CD14-positive monocyte (primary cell): ENCODE results near the gene MYL3. TPM values are rescaled to one million over a fixed set of nuclear protein-coding genes. Genes with fewer than 3 reads are reported as not detected.

ENCODE experiments used
- DNase-seq, 3 donors: peaks; one replicate each; pipeline ENCODE4 v3.0.0-alpha.2; 2011 to 2022
- H2AFZ ChIP-seq: 2 replicates; pipeline ENCODE4 v1.6.0; 2012; ENCODE audit warnings: mild to moderate bottlenecking, low read depth, low read length, inconsistent platforms; ENCODE audit not compliant: insufficient read depth, poor library complexity, severe bottlenecking
- H3K27ac ChIP-seq, 2 donors: 1 replicate in 1 of 2; 2 replicates in 1 of 2; pipeline ENCODE4 v1.5.1; 2012 to 2013; ENCODE audit warnings: low read length in 2 of 2, control low read depth in 1 of 2, inconsistent platforms in 1 of 2, low read depth in 1 of 2, mild to moderate bottlenecking in 1 of 2
- H3K27me3 ChIP-seq, 2 donors: one replicate each; pipeline versions ENCODE4 v1.6.0 to v1.6.1; 2011 to 2013; ENCODE audit warnings: low read length in 2 of 2; ENCODE audit not compliant: control insufficient read depth in 2 of 2, insufficient read depth in 2 of 2
- H3K36me3 ChIP-seq, 2 donors: replicated peaks in 1 of 2; 1 replicate in 1 of 2; 2 replicates in 1 of 2; pipeline versions ENCODE4 v1.5.1 to v1.6.1; 2012 to 2013; ENCODE audit warnings: low read length in 2 of 2, control low read depth in 1 of 2, inconsistent platforms in 1 of 2, mild to moderate bottlenecking in 1 of 2; ENCODE audit not compliant: insufficient read depth in 2 of 2, control insufficient read depth in 1 of 2
- H3K4me1 ChIP-seq, 2 donors: 1 replicate in 1 of 2; 2 replicates in 1 of 2; pipeline versions ENCODE4 v1.5.1 to v1.6.1; 2012 to 2013; ENCODE audit warnings: low read length in 2 of 2, control low read depth in 1 of 2, inconsistent platforms in 1 of 2, mild to moderate bottlenecking in 1 of 2, moderate library complexity in 1 of 2; ENCODE audit not compliant: insufficient read depth in 2 of 2, control insufficient read depth in 1 of 2
- H3K4me2 ChIP-seq: replicated peaks from 2 replicates; pipeline ENCODE3; 2012; ENCODE audit warnings: low read length, moderate library complexity, mild to moderate bottlenecking; ENCODE audit not compliant: poor library complexity, severe bottlenecking; ENCODE audit errors: extremely low read depth
- H3K4me3 ChIP-seq, 3 experiments: fragments of 200-600 bp in 1 of 3; sonication (generic) in 1 of 3; replicated peaks in 1 of 3; 1 replicate in 2 of 3; 2 replicates in 1 of 3; pipeline ENCODE4 v1.5.1; 2011 to 2013; ENCODE audit warnings: low read length in 3 of 3, mild to moderate bottlenecking in 3 of 3, control low read depth in 2 of 3, low read depth in 2 of 3, inconsistent platforms in 1 of 3, moderate library complexity in 1 of 3
- H3K79me2 ChIP-seq: 2 replicates; pipeline ENCODE4 v1.6.0; 2012; ENCODE audit warnings: mild to moderate bottlenecking, control low read depth, inconsistent platforms, low read length, moderate library complexity; ENCODE audit not compliant: insufficient read depth
- H3K9ac ChIP-seq: 2 replicates; pipeline ENCODE4 v1.6.0; 2017; ENCODE audit warnings: low read length, mild to moderate bottlenecking; ENCODE audit not compliant: insufficient read depth, poor library complexity, severe bottlenecking
- H3K9me3 ChIP-seq, 2 donors: replicated peaks in 1 of 2; 1 replicate in 1 of 2; 2 replicates in 1 of 2; pipeline versions ENCODE4 v1.5.1 to v1.6.1; 2012 to 2013; ENCODE audit warnings: low read length in 2 of 2, control low read depth in 1 of 2; ENCODE audit not compliant: control insufficient read depth in 1 of 2, insufficient read depth in 1 of 2
- H4K20me1 ChIP-seq: 2 replicates; pipeline ENCODE4 v1.6.0; 2012; ENCODE audit warnings: mild to moderate bottlenecking, low read length, control low read depth, moderate library complexity; ENCODE audit not compliant: insufficient read depth
- H3K27ac Mint-ChIP-seq, 7 donors: one replicate each; pipeline ENCODE4 v1.8.0; 2020; ENCODE audit warnings: mild to moderate bottlenecking in 7 of 7, mixed read lengths in 7 of 7, moderate library complexity in 6 of 7, inconsistent platforms in 2 of 7
- H3K27me3 Mint-ChIP-seq, 3 donors: one replicate each; pipeline ENCODE4 v1.8.0; 2021 to 2022; ENCODE audit warnings: low read depth in 3 of 3, mild to moderate bottlenecking in 3 of 3, mixed read lengths in 3 of 3, moderate library complexity in 3 of 3, inconsistent platforms in 1 of 3
- H3K36me3 Mint-ChIP-seq, 2 donors: one replicate each; pipeline ENCODE4 v1.8.0; 2020; ENCODE audit warnings: mixed read lengths in 2 of 2, inconsistent platforms in 1 of 2, mild to moderate bottlenecking in 1 of 2
- H3K4me1 Mint-ChIP-seq: one replicate; pipeline ENCODE4 v1.8.0; 2020; ENCODE audit warnings: mild to moderate bottlenecking, mixed read lengths
- H3K4me3 Mint-ChIP-seq, 2 donors: one replicate each; pipeline ENCODE4 v1.8.0; 2020; ENCODE audit warnings: mild to moderate bottlenecking in 2 of 2, mixed read lengths in 2 of 2, moderate library complexity in 1 of 2
- H3K9me3 Mint-ChIP-seq, 7 donors: one replicate each; pipeline ENCODE4 v1.8.0; 2020 to 2022; ENCODE audit warnings: mixed read lengths in 7 of 7, mild to moderate bottlenecking in 6 of 7, moderate library complexity in 6 of 7, inconsistent platforms in 2 of 7
- CTCF ChIP-seq: fragments of 200-600 bp; IDR thresholded peaks from one replicate; pipeline ENCODE4 v1.8.0; 2022; ENCODE audit warnings: antibody characterized with exemption, mild to moderate bottlenecking
- WGBS: methylation state at CpG from one replicate; pipeline ENCODE4 v1.1.5; 2013; ENCODE audit warnings: missing lambda C conversion rate; ENCODE audit not compliant: insufficient coverage; 5-methylcytosine and 5-hydroxymethylcytosine counted together
- intact Hi-C, 2 donors: fragments of 100-400 bp; cut with micrococcal nuclease; formaldehyde crosslinking; loops; one replicate each; pipeline versions ENCODE4 v1.15.0 to v1.15.1; 2023
- polyA plus RNA-seq, 3 donors: library from polyadenylated mRNA; depleted of rRNA in 1 of 3; unstranded in 2 of 3; stranded (reverse) in 1 of 3; fragments of 300-500 nt in 2 of 3; fragments of >200 nt in 1 of 3; fragmentation: Illumina TruSeq in 2 of 3; gene quantifications; 1 replicate in 2 of 3; 2 replicates in 1 of 3; pipeline ENCODE4 v1.2.3, GENCODE V29; 2012 to 2021

Gene MYL3
- polyA plus RNA-seq, 3 donors, result not detected

DNA sequence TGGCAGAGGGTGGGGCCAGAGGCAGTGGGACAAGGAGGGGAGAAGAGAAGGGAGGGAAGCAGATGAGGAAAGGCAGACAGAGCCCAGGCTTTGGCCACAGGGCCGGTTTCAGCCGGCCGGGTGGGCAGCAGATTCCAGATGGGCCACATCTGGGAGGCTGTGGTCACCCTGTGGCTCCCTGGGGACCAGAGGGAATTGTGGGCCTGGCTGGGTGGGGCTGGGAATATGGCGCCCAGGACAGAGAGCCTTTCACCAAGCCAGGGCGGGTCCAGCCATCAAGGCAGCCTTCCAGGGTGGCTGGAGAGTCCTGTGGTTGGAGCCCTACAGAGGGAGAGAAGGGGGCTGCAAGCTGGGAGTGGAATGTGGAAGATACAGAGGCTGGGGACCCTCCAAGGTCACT is 33.1 kb upstream of the MYL3 start:
- intact Hi-C loops, result no loop called here
- Mint-ChIP-seq H3K27ac (no peak overlapping the region), H3K4me1 (peaks cover 28% of the 10 kb centered on the region), H3K9me3 (peaks cover 0 to 4% (median 0%) of the 10 kb centered on the region in 7 donors), H3K36me3 (no peaks in the 10 kb centered on the region), H3K27me3 (peaks cover 30 to 76% (median 45%) of the 10 kb centered on the region in 3 donors), H3K4me3 (no peak overlapping the region)
- 98% methylated on average over 5 of the region's 5 CpGs for WGBS
- no peak for TF ChIP-seq CTCF
- no peak overlapping the region for H3K27ac ChIP-seq
- peaks cover 3 to 38% of the 10 kb centered on the region in 2 donors for H3K27me3 ChIP-seq
- H3K4me1 ChIP-seq, result peaks cover 13 to 14% of the 10 kb centered on the region in 2 donors
- no peaks in the 10 kb centered on the region for H3K79me2 ChIP-seq
- H3K36me3 ChIP-seq, result no peaks in the 10 kb centered on the region
- H2AFZ ChIP-seq, result no peak overlapping the region
- DNase-seq, result no peak
- no peak overlapping the region for H3K9ac ChIP-seq
- H3K9me3 ChIP-seq, result no peaks in the 10 kb centered on the region
- no peak overlapping the region for H3K4me3 ChIP-seq
- no peaks in the 10 kb centered on the region for H4K20me1 ChIP-seq
- H3K4me2 ChIP-seq, result no peak overlapping the region

GRCh38 chr3:46895761-46896160 is 32.5 kb upstream of the MYL3 start:
- Mint-ChIP-seq H3K9me3 (peaks cover 0 to 4% (median 0%) of the 10 kb centered on the region in 7 donors), H3K27me3 (peaks cover 36 to 81% (median 52%) of the 10 kb centered on the region in 3 donors), H3K4me3 (no peak overlapping the region), H3K4me1 (peaks cover 29% of the 10 kb centered on the region), H3K36me3 (no peaks in the 10 kb centered on the region), H3K27ac (peak overlapping the region in 2 of 7 donors; percentile 19 to 26)
- H3K9ac ChIP-seq, result no peak overlapping the region
- H3K36me3 ChIP-seq, result no peaks in the 10 kb centered on the region
- no peaks in the 10 kb centered on the region for H3K79me2 ChIP-seq
- H3K4me3 ChIP-seq, result no peak overlapping the region
- H3K27ac ChIP-seq, result no peak overlapping the region
- H3K9me3 ChIP-seq, result no peaks in the 10 kb centered on the region
- DNase-seq, result no peak
- WGBS, result 95% methylated on average over 3 of the region's 4 CpGs
- H4K20me1 ChIP-seq, result no peaks in the 10 kb centered on the region
- H3K4me2 ChIP-seq, result no peak overlapping the region
- peaks cover 3 to 44% of the 10 kb centered on the region in 2 donors for H3K27me3 ChIP-seq
- no peak overlapping the region for H2AFZ ChIP-seq
- no peak for TF ChIP-seq CTCF
- intact Hi-C loops, result loop anchor here (1.0 to 2.0 kb wide), 2 partner anchors 190 to 191 kb away; no protein-coding TSS in a partner anchor
- H3K4me1 ChIP-seq, result peaks cover 13 to 14% of the 10 kb centered on the region in 2 donors
